HCT116 (cell line): ENCODE results near the gene HOXD9. TPM values are rescaled to one million over a fixed set of nuclear protein-coding genes. Genes with fewer than 3 reads are reported as not detected.

ENCODE experiments used
- ATAC-seq: fragments of 200-7000 bp; cut with Tn5 transposase; 2 replicates; pipeline ENCODE4 v1.9.1; 2020; ENCODE audit warnings: mild to moderate bottlenecking, moderate library complexity
- BruUV-seq: library from RNA; stranded (reverse); fragments of 400-500 nt; replicated peaks from 2 replicates; lab custom pipeline; 2021; lab: Mats Ljungman, UMichigan
- CTCF ChIA-PET: fragments of 300-600 bp; sonication (Branson Sonifier 250); formaldehyde crosslinking; loops from one replicate; lab custom pipeline; 2021; ENCODE audit warnings: antibody characterized with exemption; lab: Charles Lee
- POLR2A ChIA-PET: fragments of 300-600, 350-600 bp; sonication (Branson Sonifier 250); formaldehyde crosslinking; loops from one replicate; lab custom pipeline; 2021; ENCODE audit warnings: antibody characterized with exemption; lab: Charles Lee
- RAD21 ChIA-PET, 2 experiments: fragments of 300-600 bp; sonication (Branson Sonifier 250); formaldehyde crosslinking; loops; one replicate each; lab custom pipeline; 2023; ENCODE audit warnings: low total read pairs in 2 of 2; ENCODE audit not compliant: uncharacterized antibody in 2 of 2, unreplicated experiment in 2 of 2, low non-redundant PET in 1 of 2; lab: Charles Lee
- DNase-seq: peaks from one replicate; pipeline ENCODE4 v3.0.0-alpha.2; 2010; ENCODE audit warnings: low read depth, low spot score
- H2AFZ ChIP-seq: fragments of 200-600 bp; shearing (Covaris generic), sonication (generic); 2 replicates; pipeline ENCODE4 v1.6.1; 2017; ENCODE audit warnings: low read depth, mixed run types, mixed read lengths, antibody characterized with exemption, low read length; ENCODE audit not compliant: poor library complexity, severe bottlenecking
- H3K27ac ChIP-seq: 2 replicates; pipeline ENCODE4 v1.5.1; 2012; ENCODE audit warnings: low read depth, low read length
- H3K27me3 ChIP-seq: fragments of 200-600 bp; sonication (generic); 2 replicates; pipeline ENCODE4 v1.6.1; 2016; ENCODE audit warnings: mixed run types, low read length, mixed read lengths; ENCODE audit not compliant: insufficient read depth
- H3K36me3 ChIP-seq, 2 experiments: fragments of 200-500 bp in 1 of 2; fragments of 200-600 bp in 1 of 2; sonication (Bioruptor generic) in 1 of 2; sonication (generic) in 1 of 2; 2 replicates each; pipeline versions ENCODE4 v1.5.1 to v1.6.1; 2014 to 2016; ENCODE audit warnings: low read length in 2 of 2, inconsistent platforms in 1 of 2, mixed read lengths in 1 of 2, mixed run types in 1 of 2; ENCODE audit not compliant: insufficient read depth in 2 of 2, control insufficient read depth in 1 of 2
- H3K4me1 ChIP-seq, 2 experiments: fragments of 200-600 bp in 1 of 2; sonication (generic) in 1 of 2; 2 replicates each; pipeline versions ENCODE4 v1.5.1 to v1.6.1; 2012 to 2017; ENCODE audit warnings: low read length in 2 of 2, inconsistent platforms in 1 of 2, mild to moderate bottlenecking in 1 of 2, mixed read lengths in 1 of 2, mixed run types in 1 of 2, moderate library complexity in 1 of 2; ENCODE audit not compliant: insufficient read depth in 2 of 2, control insufficient read depth in 1 of 2
- H3K4me2 ChIP-seq: fragments of 200-600 bp; sonication (generic); 2 replicates; pipeline ENCODE4 v1.6.1; 2017; ENCODE audit warnings: mixed run types, low read length, mixed read lengths
- H3K4me3 ChIP-seq, 2 experiments: fragments of 200-600 bp in 1 of 2; sonication (generic) in 1 of 2; replicated peaks in 1 of 2; 2 replicates each; pipeline ENCODE4 v1.5.1; 2011 to 2016; ENCODE audit warnings: low read length in 2 of 2, control low read depth in 1 of 2, low read depth in 1 of 2, mild to moderate bottlenecking in 1 of 2, mixed read lengths in 1 of 2, mixed run types in 1 of 2
- H3K79me2 ChIP-seq: fragments of 200-600 bp; sonication (generic); 2 replicates; pipeline ENCODE4 v1.6.1; 2017; ENCODE audit warnings: mild to moderate bottlenecking, mixed run types, low read length, moderate library complexity, mixed read lengths; ENCODE audit not compliant: insufficient read depth
- H3K9ac ChIP-seq: fragments of 200-600 bp; sonication (generic); 2 replicates; pipeline ENCODE4 v1.6.1; 2016; ENCODE audit warnings: low read length, mixed read lengths
- H3K9me2 ChIP-seq: fragments of 200-600 bp; sonication (generic), shearing (Covaris generic); 2 replicates; pipeline ENCODE4 v1.6.1; 2017; ENCODE audit warnings: mixed run types, mild to moderate bottlenecking, moderate library complexity; ENCODE audit not compliant: insufficient read depth
- H3K9me3 ChIP-seq, 2 experiments: fragments of 200-500 bp in 1 of 2; fragments of 200-600 bp in 1 of 2; sonication (Bioruptor generic) in 1 of 2; sonication (generic) in 1 of 2; 2 replicates each; pipeline ENCODE4 v1.6.1; 2014 to 2017; ENCODE audit warnings: low read length in 2 of 2, mixed read lengths in 2 of 2, inconsistent platforms in 1 of 2, low read depth in 1 of 2, mild to moderate bottlenecking in 1 of 2, mixed run types in 1 of 2, moderate library complexity in 1 of 2; ENCODE audit not compliant: control insufficient read depth in 1 of 2, insufficient read depth in 1 of 2
- H4K20me1 ChIP-seq: fragments of 200-600 bp; sonication (generic), shearing (Covaris generic); 2 replicates; pipeline ENCODE4 v1.6.1; 2017; ENCODE audit warnings: mixed run types, mild to moderate bottlenecking, moderate library complexity; ENCODE audit not compliant: insufficient read depth
- CEBPB ChIP-seq: IDR thresholded peaks from 2 replicates; pipeline ENCODE4 v1.6.1; 2012; ENCODE audit warnings: low read depth
- CTCF ChIP-seq, 3 experiments: fragments of 200-600 bp in 1 of 3; sonication (generic) in 1 of 3; IDR thresholded peaks in 2 of 3; conservative IDR thresholded peaks in 1 of 3; 2 replicates each; pipeline ENCODE4 v1.5.1; 2012 to 2017; ENCODE audit warnings: low read depth in 2 of 3, low read length in 2 of 3, antibody characterized with exemption in 1 of 3, borderline replicate concordance in 1 of 3, control low read depth in 1 of 3, mild to moderate bottlenecking in 1 of 3, mixed read lengths in 1 of 3, mixed run types in 1 of 3, moderate library complexity in 1 of 3; ENCODE audit not compliant: insufficient read depth in 1 of 3
- EZH2 ChIP-seq: fragments of 200-600 bp; sonication (generic); IDR thresholded peaks from 2 replicates; pipeline ENCODE4 v1.6.1; 2017; ENCODE audit warnings: antibody characterized with exemption, mixed run types
- EZH2phosphoT487 ChIP-seq: fragments of 200-600 bp; IDR thresholded peaks from 2 replicates; pipeline ENCODE4 v1.6.1; 2018; ENCODE audit warnings: antibody characterized with exemption, borderline replicate concordance
- FOSL1 ChIP-seq: IDR thresholded peaks from 2 replicates; pipeline ENCODE4 v1.6.1; 2012; ENCODE audit warnings: low read depth
- MAX ChIP-seq: IDR thresholded peaks from 2 replicates; pipeline ENCODE4 v1.6.1; 2012
- POLR2A ChIP-seq: IDR thresholded peaks from 2 replicates; pipeline ENCODE4 v1.7.0; 2011; ENCODE audit warnings: borderline replicate concordance; ENCODE audit not compliant: insufficient read depth, insufficient read length; ENCODE audit errors: extremely low read depth
- POLR2AphosphoS5 ChIP-seq: IDR thresholded peaks from 2 replicates; pipeline ENCODE4 v1.6.1; 2011; ENCODE audit warnings: mild to moderate bottlenecking, low read depth, low read length, moderate library complexity
- RAD21 ChIP-seq: IDR thresholded peaks from 2 replicates; pipeline ENCODE4 v1.6.1; 2012; ENCODE audit warnings: low read depth, mild to moderate bottlenecking
- REST ChIP-seq: IDR thresholded peaks from 2 replicates; pipeline ENCODE4 v1.6.1; 2012; ENCODE audit warnings: low read depth
- SIN3A ChIP-seq: IDR thresholded peaks from 2 replicates; pipeline ENCODE4 v1.6.1; 2012; ENCODE audit warnings: low read depth
- SP1 ChIP-seq: IDR thresholded peaks from 2 replicates; pipeline ENCODE4 v1.6.1; 2012; ENCODE audit warnings: low read depth
- SRF ChIP-seq: IDR thresholded peaks from 2 replicates; pipeline ENCODE4 v1.6.1; 2012; ENCODE audit warnings: low read depth
- TCF7L2 ChIP-seq: IDR thresholded peaks from 2 replicates; pipeline ENCODE4 v1.7.0; 2011; ENCODE audit warnings: borderline replicate concordance, inconsistent platforms; ENCODE audit not compliant: insufficient read depth, insufficient read length; ENCODE audit errors: extremely low read depth
- YY1 ChIP-seq: IDR thresholded peaks from 2 replicates; pipeline ENCODE4 v1.6.1; 2011; ENCODE audit warnings: low read length, low read depth, moderate library complexity, mild to moderate bottlenecking; ENCODE audit not compliant: insufficient replicate concordance; ENCODE audit errors: extremely low read depth
- ZFX ChIP-seq: fragments of 450-650 bp; IDR thresholded peaks from 2 replicates; pipeline ENCODE4 v1.6.1; 2017
- ZNF274 ChIP-seq: fragments of 200-500 bp; sonication (Bioruptor generic); IDR thresholded peaks from 2 replicates; pipeline ENCODE4 v1.6.1; 2014; ENCODE audit warnings: mild to moderate bottlenecking, low read depth, low read length, inconsistent platforms
- intact Hi-C: fragments of 100-400 bp; cut with micrococcal nuclease; formaldehyde crosslinking; loops from 2 replicates; pipeline ENCODE4 v1.10.0; 2022
- total RNA-seq: library from RNA; stranded (reverse); gene quantifications from one replicate; pipeline ENCODE4 v1.2.1, GENCODE V29; 2021; ENCODE audit not compliant: unreplicated experiment

Gene HOXD9
- total RNA-seq, 1 experiment from 2014 or later, result not detected

- no peak for TF ChIP-seq CTCF (IDR thresholded peaks at IDR 0.05 in 2 of 3, conservative IDR thresholded peaks at IDR 0.05 in 1 of 3; ENCODE audit: borderline replicate concordance in 1 of 3, insufficient read depth in 1 of 3, low read depth in 2 of 3, low read length in 2 of 3)
- TF ChIP-seq FOSL1, result no peak
- TF ChIP-seq EZH2phosphoT487, result no peak
- TF ChIP-seq SP1, result no peak
- TF ChIP-seq YY1, result no peak
- no peak for TF ChIP-seq POLR2AphosphoS5
- TF ChIP-seq SIN3A, result no peak
- no peak for TF ChIP-seq CEBPB
- TF ChIP-seq EZH2, result no peak
- TF ChIP-seq, all 23 proteins: peak for 0
These were observed 29.1 kb downstream of the HOXD9 start, which contains the start of gene HOXD4 (continued) for GRCh38 chr2:176151442-176152287.

DNA sequence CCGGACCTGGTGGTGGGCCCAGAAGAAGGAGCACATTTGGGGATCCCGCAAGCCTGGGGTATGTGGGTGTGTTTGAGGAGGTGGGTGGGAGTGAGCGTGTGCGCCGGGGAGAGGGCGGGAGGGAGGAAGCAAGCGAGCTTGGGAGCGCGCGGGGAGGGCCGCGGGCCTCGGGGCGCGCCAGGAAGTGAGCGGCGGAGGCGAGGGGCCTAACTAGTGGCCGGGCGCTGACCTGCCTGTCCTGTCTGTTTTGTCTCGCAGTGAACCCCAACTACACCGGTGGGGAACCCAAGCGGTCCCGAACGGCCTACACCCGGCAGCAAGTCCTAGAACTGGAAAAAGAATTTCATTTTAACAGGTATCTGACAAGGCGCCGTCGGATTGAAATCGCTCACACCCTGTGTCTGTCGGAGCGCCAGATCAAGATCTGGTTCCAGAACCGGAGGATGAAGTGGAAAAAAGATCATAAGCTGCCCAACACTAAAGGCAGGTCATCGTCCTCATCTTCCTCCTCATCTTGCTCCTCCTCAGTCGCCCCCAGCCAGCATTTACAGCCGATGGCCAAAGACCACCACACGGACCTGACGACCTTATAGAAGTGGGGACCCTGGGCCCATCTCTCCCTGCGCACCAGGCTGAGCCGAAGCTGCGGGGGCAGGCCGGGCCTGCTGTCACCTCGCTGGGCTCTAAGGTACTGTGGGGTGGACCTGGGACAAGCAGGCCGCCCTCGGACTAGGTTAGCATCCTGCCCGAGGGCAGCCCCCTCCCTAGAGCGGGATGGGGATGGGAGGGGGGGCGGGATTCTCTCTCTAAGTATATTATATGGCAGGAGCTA, 30.0 kb downstream of the HOXD9 start:
- Histone ChIP-seq H3K9me2 (no peaks in the 10 kb centered on the region), H3K27ac (no peak overlapping the region), H3K27me3 (no peaks in the 10 kb centered on the region), H2AFZ (no peak overlapping the region), H3K36me3 (no peaks in the 10 kb centered on the region), H3K9ac (no peak overlapping the region), H3K9me3 (no peaks in the 10 kb centered on the region), H4K20me1 (no peaks in the 10 kb centered on the region), H3K4me2 (no peak overlapping the region), H3K4me1 (no peaks in the 10 kb centered on the region), H3K4me3 (no peak overlapping the region), H3K79me2 (no peaks in the 10 kb centered on the region)
- BruUV-seq, result no TSS peak
- ChIA-PET CTCF (no interaction called here), POLR2A (no interaction called here), RAD21 (no interaction called here)
- ATAC-seq (no peak), DNase-seq (no peak)
- intact Hi-C loops, result no loop called here
- TF ChIP-seq MAX (no peak), POLR2A (no peak), ZNF274 (no peak), CEBPB (no peak), ZFX (no peak), SRF (no peak), RAD21 (no peak), REST (no peak), TCF7L2 (no peak), SP1 (no peak)
